GM19351 (cell line): ENCODE measurements around the gene DOK1.
A peak's percentile ranks its signal among the peaks of the same experiment; 100 is the strongest.

ENCODE experiments used
- ATAC-seq: cut with Tn5 transposase; IDR thresholded peaks from one replicate; pipeline ENCODE4 v1.9.1; 2021; ENCODE audit warnings: mild to moderate bottlenecking, moderate library complexity; ENCODE audit not compliant: unreplicated experiment

The DOK1 gene

DNA sequence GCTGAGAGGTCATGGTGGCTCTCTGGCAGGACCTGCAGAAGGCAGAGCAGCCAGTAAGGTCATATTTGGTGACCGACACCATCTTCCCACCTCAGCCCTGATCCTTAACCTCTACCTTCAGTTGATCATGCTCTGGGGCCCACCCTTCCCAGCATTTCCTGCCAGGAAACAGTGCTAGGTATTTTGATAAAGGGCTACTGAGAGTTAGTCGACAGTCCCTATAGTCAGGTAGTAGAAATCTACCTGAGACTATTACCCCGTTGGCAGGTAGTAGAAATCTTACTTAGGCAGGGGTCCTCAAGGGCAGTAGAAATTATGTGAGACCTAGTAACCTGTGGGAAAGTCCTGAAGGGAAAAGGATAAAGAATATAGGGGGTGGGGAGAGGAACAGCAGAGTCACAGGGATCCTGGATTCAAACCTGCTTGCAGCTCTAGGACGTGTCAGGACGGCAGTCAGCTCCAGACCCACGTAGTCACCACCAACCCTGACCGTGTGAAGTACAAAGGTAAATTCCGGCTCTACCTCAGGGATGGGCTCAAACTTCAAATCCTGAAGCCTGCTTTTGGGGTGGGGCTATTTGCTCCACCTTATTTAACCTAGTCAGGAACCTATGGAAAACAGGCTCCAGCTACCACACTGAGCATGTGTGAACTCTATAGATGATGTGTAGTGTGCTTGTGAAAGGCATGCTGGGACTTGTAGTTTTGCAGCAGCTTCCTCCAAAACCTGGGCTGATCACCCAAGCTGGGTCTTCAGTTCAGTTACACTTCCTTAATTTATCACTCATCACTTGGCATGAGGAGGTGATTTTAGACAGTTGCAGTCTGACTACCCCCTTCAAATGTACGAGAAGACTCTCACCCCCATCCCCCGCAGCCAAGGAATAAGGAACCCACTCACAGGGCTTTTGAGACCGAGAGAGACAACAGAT, 28.5 kb upstream of the DOK1 start, which contains the start of gene DQX1:
Gene DQX1, minus strand, starts transcription at position 515 of the 932 bp plus-strand sequence. Its CDS starts 502 bp downstream, at position 13.
- ATAC-seq: peak; percentile 17

DNA sequence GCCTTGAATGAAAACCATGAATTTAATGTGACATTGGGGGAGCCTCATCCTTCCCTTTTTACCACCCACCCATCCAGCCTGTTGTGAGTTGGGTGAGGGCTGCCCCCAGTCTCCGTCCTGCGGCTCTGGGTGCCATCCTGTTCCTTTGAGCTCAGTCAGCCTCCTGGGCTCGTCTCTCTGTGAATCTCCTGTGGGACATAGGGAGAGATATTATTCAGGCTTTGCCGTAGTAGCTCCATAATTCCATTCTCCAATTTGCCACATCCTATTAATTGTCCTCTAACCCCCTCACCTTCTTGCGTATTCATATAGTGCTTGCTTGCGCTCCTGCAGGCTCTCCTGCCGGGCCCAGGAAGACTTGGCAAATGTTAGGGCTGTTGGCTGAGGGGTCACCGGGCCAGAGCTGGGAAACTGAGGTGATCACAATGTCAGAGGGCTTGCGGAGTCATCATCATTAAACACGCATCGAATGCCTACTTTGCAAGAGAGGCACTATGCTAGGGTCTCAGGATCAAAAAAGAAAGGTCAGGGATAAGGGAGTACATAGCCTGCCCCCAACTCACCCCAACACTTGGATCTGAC, 27.8 kb upstream of the DOK1 start:
- ATAC-seq: no peak

- no peak for ATAC-seq
Observed at GRCh38 chr2:74527741-74528140, 26.8 kb upstream of the DOK1 start.

GRCh38 chr2:74528600-74529356, 25.7 kb upstream of the DOK1 start:
- ATAC-seq: peak; percentile 5

- peak; percentile 76 for ATAC-seq
Observed at GRCh38 chr2:74529357-74530238, 24.9 kb upstream of the DOK1 start, which contains the start of the genes AUP1 and HTRA2. TSS of gene AUP1 (minus strand) at chr2:74529706. CDS start at chr2:74529629, 77 bp downstream. TSS of gene HTRA2 (plus strand) at chr2:74529933. CDS start at chr2:74530007, 74 bp downstream.

DNA sequence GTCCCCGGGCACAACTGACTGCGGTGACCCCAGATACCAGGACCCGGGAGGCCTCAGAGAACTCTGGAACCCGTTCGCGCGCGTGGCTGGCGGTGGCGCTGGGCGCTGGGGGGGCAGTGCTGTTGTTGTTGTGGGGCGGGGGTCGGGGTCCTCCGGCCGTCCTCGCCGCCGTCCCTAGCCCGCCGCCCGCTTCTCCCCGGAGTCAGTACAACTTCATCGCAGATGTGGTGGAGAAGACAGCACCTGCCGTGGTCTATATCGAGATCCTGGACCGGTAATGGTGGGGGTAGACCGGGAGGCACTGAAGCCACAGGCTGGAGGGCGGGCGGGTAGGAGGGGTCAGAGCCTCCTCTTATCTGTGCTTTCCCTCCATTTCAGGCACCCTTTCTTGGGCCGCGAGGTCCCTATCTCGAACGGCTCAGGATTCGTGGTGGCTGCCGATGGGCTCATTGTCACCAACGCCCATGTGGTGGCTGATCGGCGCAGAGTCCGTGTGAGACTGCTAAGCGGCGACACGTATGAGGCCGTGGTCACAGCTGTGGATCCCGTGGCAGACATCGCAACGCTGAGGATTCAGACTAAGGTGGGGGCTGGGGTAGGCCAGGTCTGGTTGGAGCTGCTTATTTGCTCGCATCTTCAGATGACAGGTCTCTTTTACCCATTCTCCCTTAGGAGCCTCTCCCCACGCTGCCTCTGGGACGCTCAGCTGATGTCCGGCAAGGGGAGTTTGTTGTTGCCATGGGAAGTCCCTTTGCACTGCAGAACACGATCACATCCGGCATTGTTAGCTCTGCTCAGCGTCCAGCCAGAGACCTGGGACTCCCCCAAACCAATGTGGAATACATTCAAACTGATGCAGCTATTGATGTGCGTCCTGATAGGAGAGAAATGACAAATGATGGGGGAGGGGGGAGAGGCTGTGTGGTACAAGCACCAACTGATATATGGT, 24.0 kb upstream of the DOK1 start:
- ATAC-seq: peak; percentile 35

DNA sequence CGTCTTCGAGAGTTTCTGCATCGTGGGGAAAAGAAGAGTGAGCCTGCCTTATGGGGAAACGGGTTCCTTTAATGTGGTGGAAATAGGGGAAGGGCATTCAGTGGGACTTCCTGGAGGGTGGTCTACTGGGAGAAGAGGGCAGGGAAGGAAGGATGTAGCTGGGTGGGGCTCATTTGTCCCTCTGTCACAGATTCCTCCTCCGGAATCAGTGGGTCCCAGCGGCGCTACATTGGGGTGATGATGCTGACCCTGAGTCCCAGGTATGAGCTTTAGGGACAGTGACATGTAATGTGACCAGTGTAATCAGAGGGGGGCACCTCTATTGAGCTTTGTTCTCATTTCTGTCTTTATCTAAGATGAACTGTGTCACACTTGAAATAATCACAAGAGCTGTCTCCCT, 22.9 kb upstream of the DOK1 start:
- no peak for ATAC-seq

GRCh38 chr2:74532222-74532621, 22.3 kb upstream of the DOK1 start:
- ATAC-seq: no peak

DNA sequence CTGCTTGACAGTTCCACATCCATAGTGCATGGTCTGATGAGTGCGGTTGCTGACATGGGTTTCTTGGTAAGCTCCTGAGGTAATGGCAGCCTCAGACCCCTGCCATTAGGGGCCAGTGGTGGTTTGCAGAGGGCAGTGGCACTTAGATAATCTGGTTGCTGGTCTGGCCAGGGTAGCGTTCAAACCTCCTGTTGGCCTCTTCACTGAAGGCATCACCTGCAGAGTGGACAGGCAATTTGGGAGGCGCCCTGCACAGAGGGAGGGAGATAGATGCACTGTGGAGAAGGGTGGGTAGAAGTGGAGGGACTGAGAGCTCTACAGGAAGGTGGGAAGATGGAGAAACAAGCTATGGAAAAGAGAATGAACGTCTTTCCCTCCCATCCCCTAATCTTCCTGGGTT, 21.1 kb upstream of the DOK1 start:
- ATAC-seq: no peak

DNA sequence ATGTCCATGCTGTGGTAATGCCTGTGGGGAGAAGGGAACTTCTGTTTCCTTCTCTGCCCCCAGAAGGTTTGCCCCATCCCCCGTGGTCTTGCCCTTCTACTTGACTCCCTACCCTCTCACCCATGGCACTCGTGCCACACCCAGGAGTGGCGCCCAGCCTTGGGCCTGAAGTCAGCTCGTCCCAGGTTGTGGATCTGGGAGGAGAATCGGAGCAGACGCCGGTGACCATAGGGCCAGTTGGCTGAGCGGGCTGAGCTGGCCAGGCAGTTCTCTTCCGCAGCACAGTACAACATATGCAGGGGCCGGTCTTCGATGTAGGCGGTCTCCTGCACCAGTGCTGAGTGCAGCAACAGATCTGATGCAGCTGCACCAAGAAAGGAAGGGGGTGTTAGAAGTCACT, 20.1 kb upstream of the DOK1 start:
- ATAC-seq: no peak

DNA sequence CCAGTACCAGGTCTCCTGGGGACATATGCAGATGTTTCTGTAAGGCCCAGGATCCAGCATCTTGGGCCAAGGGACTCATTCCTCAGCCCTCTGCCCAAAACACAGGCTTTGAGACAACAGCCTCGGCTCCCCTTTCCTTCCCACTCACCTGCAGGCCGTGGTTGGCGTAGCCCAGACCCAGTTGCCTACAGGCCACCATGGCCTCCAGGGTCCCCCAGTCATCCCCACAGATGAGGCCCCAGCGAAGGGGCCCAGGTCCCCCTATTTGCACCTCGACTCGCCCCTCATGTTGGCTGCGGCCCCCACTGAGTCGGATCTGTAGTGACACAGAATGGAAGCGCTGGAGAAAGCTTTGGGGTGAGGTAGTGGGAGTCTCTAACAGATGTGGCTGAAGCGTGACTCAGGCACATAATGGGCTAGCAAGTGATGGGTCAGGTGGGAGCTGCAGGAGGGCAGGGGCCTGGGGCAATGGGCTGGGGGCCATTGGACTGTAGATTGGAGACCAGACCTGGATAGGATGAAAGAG, 19.0 kb upstream of the DOK1 start:
- no peak for ATAC-seq

DNA sequence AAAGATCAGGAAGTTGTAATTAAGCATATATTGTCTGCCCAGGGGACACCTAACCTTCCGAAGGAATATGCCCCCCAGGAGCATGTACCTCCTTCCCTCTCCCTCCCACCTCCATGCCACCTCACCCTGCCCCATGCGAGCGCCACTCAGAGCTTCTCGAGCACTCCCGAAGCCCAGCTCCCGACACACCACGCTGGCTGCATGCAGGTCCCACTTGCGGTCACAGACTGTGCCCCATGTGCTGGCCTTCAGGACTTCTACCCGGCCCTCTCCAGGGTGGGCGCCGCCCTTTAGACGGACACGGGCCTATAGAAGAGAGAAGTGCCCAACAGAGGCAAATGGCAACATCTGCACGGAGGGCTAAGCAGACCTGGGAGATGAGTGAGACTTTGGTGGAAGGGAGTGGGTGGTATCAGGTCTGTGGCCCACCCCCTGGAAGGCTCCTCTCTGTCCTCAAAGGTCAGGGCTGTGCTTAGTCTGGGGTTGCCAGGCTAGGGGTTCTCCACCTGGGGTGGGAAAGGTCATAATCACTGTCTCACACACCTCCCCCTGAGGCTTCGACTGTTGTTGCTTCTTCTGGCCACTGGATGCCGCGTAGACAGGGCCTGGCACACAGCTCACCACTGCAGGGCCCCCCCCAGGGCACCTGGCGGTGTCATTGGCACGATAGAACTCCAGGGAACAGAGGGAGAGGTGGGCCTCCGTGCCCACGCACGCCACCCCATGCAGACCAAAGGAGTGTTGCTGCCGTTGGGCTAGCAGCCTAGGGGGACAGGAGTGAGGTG, 18.2 kb upstream of the DOK1 start:
- ATAC-seq: no peak

- no peak for ATAC-seq
Observed at GRCh38 chr2:74537140-74537539, 17.4 kb upstream of the DOK1 start.

GRCh38 chr2:74538881-74539339, 15.6 kb upstream of the DOK1 start:
- ATAC-seq: no peak

- no peak for ATAC-seq
Observed at GRCh38 chr2:74540291-74540690, 14.2 kb upstream of the DOK1 start.

DNA sequence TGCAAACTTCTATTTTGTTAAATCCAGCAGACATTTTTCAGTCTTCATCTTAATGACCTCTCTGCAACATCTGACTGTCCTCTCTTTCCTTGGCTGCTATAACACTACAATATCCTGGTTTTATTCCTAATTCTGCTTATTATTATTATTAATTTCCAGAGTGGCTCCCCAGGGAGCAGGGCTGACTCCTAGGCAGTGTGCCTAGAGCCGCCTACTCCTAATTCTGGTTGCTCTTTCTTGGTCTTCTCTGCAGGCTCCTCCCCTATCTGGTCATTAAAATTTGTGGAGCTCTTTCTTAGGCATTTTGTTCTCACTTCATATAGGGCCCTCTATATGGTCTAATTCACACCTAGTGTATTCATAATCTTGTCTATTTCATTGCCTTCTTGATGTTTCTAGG, 11.5 kb upstream of the DOK1 start:
- no peak for ATAC-seq

DNA sequence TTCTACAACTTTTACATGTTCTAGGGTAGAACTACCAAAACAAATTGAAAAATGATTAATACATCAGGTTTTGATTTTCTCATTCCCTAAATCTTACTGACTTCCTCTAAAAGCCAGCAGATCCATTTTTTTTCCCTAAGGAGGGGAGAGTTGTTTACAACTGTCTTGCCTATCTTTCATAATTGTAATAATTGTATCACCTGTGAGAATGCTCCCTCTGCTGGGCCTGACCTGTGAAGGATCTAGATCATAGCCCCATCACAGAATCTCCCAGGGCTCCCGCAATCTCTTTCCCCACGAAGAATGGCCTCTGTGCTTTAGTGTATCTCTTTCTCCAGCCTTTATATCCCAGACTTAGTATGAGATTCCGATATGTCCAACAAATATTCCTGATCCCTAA, 9.9 kb upstream of the DOK1 start:
- ATAC-seq: no peak

DNA sequence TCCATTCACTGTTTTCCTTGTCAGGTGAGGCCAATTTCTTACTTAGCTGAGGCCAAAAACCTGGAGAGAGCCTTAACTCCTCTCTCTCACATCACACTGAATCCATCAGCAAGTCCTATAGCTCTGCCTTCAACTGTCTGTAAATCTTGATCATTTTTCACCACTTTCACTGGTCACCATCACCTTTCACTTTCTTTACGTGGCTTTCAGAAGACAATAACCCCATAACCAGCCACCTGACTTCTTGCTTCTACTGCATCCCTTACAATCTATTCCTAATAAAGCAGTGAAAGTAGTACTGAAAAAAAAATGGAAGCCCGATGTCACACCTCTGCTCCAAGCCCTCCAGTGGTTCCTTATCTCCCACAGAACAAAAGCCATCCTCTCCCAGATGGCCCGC, 8.5 kb upstream of the DOK1 start:
- ATAC-seq: no peak
